Neural progenitor cell (in vitro differentiated cells): ENCODE data around the gene TMPRSS13. TPM values are rescaled to one million over a fixed set of nuclear protein-coding genes. Genes with fewer than 3 reads are reported as not detected.

ENCODE experiments used
- DNase-seq: peaks from one replicate; pipeline ENCODE4 v3.0.0-alpha.2; 2016; ENCODE audit warnings: low spot score
- H2AFZ ChIP-seq: fragments of 200-600 bp; sonication (generic); replicated peaks from 2 replicates; pipeline ENCODE4 v1.6.1; 2016; ENCODE audit warnings: antibody characterized with exemption
- H3F3A ChIP-seq: fragments of 200-600 bp; sonication (generic); 2 replicates; pipeline ENCODE4 v1.6.1; 2016; ENCODE audit warnings: antibody characterized with exemption, low read depth
- H3K27ac ChIP-seq: fragments of 200-600 bp; sonication (generic); 2 replicates; pipeline ENCODE4 v1.5.1; 2016; ENCODE audit warnings: mild to moderate bottlenecking
- H3K27me3 ChIP-seq: fragments of 200-600 bp; sonication (generic); 2 replicates; pipeline ENCODE4 v1.6.1; 2016; ENCODE audit warnings: mild to moderate bottlenecking, moderate library complexity
- H3K36me3 ChIP-seq: fragments of 200-600 bp; sonication (generic); 2 replicates; pipeline ENCODE4 v1.5.1; 2016
- H3K4me1 ChIP-seq: fragments of 200-600 bp; sonication (generic); 2 replicates; pipeline ENCODE4 v1.6.1; 2016; ENCODE audit warnings: mixed run types
- H3K4me2 ChIP-seq: fragments of 200-600 bp; sonication (generic); 2 replicates; pipeline ENCODE4 v1.6.1; 2016
- H3K4me3 ChIP-seq: fragments of 200-600 bp; sonication (generic); 2 replicates; pipeline ENCODE4 v1.5.1; 2016
- H3K79me2 ChIP-seq: fragments of 200-600 bp; sonication (generic); 2 replicates; pipeline ENCODE4 v1.6.1; 2016; ENCODE audit warnings: low read depth
- H3K9ac ChIP-seq: fragments of 200-600 bp; sonication (generic); 2 replicates; pipeline ENCODE4 v1.6.1; 2016
- H3K9me3 ChIP-seq: fragments of 200-600 bp; sonication (generic); 2 replicates; pipeline ENCODE4 v1.5.1; 2016; ENCODE audit warnings: low read depth
- H4K20me1 ChIP-seq: fragments of 200-600 bp; sonication (generic); 2 replicates; pipeline ENCODE4 v1.6.1; 2016; ENCODE audit warnings: low read depth
- H3K27ac Mint-ChIP-seq: 3 replicates; pipeline ENCODE4 v1.8.0; 2021; ENCODE audit warnings: mixed read lengths
- H3K27me3 Mint-ChIP-seq: 2 replicates; pipeline ENCODE4 v1.8.0; 2022; ENCODE audit warnings: low read depth, mild to moderate bottlenecking, inconsistent platforms, moderate library complexity, mixed read lengths; ENCODE audit not compliant: insufficient read depth
- H3K36me3 Mint-ChIP-seq: 3 replicates; pipeline ENCODE4 v1.8.0; 2021; ENCODE audit warnings: mixed read lengths
- H3K4me1 Mint-ChIP-seq: 3 replicates; pipeline ENCODE4 v1.8.0; 2021; ENCODE audit warnings: mixed read lengths
- H3K4me3 Mint-ChIP-seq: 3 replicates; pipeline ENCODE4 v1.8.0; 2021; ENCODE audit warnings: mild to moderate bottlenecking, moderate library complexity, mixed read lengths
- H3K9me3 Mint-ChIP-seq: 3 replicates; pipeline ENCODE4 v1.8.0; 2020; ENCODE audit warnings: mixed read lengths
- CTCF ChIP-seq: fragments of 200-600 bp; sonication (generic); IDR thresholded peaks from 2 replicates; pipeline ENCODE4 v1.5.1; 2017; ENCODE audit warnings: antibody characterized with exemption, mild to moderate bottlenecking
- EZH2 ChIP-seq: fragments of 200-600 bp; sonication (generic); IDR thresholded peaks from 2 replicates; pipeline ENCODE4 v1.6.1; 2017; ENCODE audit warnings: antibody characterized with exemption, mild to moderate bottlenecking, moderate library complexity
- EZH2phosphoT487 ChIP-seq: fragments of 200-600 bp; sonication (generic); IDR thresholded peaks from 2 replicates; pipeline ENCODE4 v1.6.1; 2017; ENCODE audit warnings: antibody characterized with exemption
- total RNA-seq: library from RNA; depleted of rRNA; stranded (reverse); fragments of >200 nt; gene quantifications from 2 replicates; pipeline ENCODE4 v1.2.3, GENCODE V29; 2015; ENCODE audit warnings: low replicate concordance

TMPRSS13 gene
- total RNA-seq, 1 donor from 2014 or later, result not detected

DNA sequence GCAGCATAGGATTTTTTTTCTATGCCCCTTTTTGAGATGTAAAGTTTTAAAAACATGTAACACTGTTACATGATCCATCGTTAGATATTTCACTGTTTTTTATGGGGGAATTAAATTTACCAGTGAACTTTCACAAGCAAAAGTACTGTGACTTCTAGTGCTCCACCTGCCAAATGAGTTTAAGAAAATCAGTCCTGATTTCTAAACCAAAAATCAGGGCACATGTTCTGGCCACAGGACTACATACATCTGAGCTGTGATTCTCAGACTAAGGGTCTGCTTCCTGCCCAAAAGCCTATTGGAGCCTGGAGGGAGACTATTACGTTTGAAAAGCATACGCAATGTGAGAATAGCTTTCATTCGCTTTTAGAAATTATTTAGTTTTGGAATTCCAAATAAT is 22.5 kb downstream of the TMPRSS13 start:
- no peak for DNase-seq
- H3K36me3 Mint-ChIP-seq, result no peaks in the 10 kb centered on the region
- no peak for TF ChIP-seq EZH2
- TF ChIP-seq CTCF, result no peak
- TF ChIP-seq EZH2phosphoT487, result no peak
- H3K27me3 ChIP-seq, result no peaks in the 10 kb centered on the region
- H3K4me1 Mint-ChIP-seq, result peaks cover 22% of the 10 kb centered on the region
- no peak overlapping the region for H2AFZ ChIP-seq
- H3K27ac Mint-ChIP-seq, result no peak overlapping the region
- no peaks in the 10 kb centered on the region for H3K79me2 ChIP-seq
- H3K4me3 Mint-ChIP-seq, result no peak overlapping the region
- H3K27ac ChIP-seq, result no peak overlapping the region
- H3K36me3 ChIP-seq, result no peaks in the 10 kb centered on the region
- no peak overlapping the region for H3K9ac ChIP-seq
- H3K9me3 ChIP-seq, result no peaks in the 10 kb centered on the region
- peak overlapping the region; percentile 57 for H3K4me2 ChIP-seq
- no peak overlapping the region for H3K4me3 ChIP-seq
- H3K9me3 Mint-ChIP-seq, result no peaks in the 10 kb centered on the region
- H4K20me1 ChIP-seq, result no peaks in the 10 kb centered on the region
- H3F3A ChIP-seq, result no peaks in the 10 kb centered on the region
- H3K27me3 Mint-ChIP-seq, result peaks cover 7% of the 10 kb centered on the region
- H3K4me1 ChIP-seq, result no peaks in the 10 kb centered on the region

GRCh38 chr11:117906126-117906525 is 23.1 kb downstream of the TMPRSS13 start:
- Histone ChIP-seq H3K79me2 (no peaks in the 10 kb centered on the region), H3K4me1 (no peaks in the 10 kb centered on the region), H2AFZ (no peak overlapping the region), H3K27me3 (no peaks in the 10 kb centered on the region), H3K27ac (no peak overlapping the region), H3K9me3 (no peaks in the 10 kb centered on the region), H3K36me3 (no peaks in the 10 kb centered on the region), H4K20me1 (no peaks in the 10 kb centered on the region), H3K4me2 (no peak overlapping the region), H3F3A (no peaks in the 10 kb centered on the region), H3K9ac (no peak overlapping the region), H3K4me3 (no peak overlapping the region)
- Mint-ChIP-seq H3K4me3 (no peak overlapping the region), H3K27ac (peak overlapping the region; percentile 25), H3K36me3 (no peaks in the 10 kb centered on the region), H3K27me3 (peaks cover 7% of the 10 kb centered on the region), H3K4me1 (peaks cover 22% of the 10 kb centered on the region), H3K9me3 (no peaks in the 10 kb centered on the region)
- no peak for TF ChIP-seq EZH2phosphoT487
- TF ChIP-seq EZH2, result no peak
- no peak for TF ChIP-seq CTCF
- no peak for DNase-seq

GRCh38 chr11:117905524-117905923 is 23.7 kb downstream of the TMPRSS13 start:
- Mint-ChIP-seq H3K4me1 (peaks cover 22% of the 10 kb centered on the region), H3K36me3 (no peaks in the 10 kb centered on the region), H3K9me3 (no peaks in the 10 kb centered on the region), H3K4me3 (no peak overlapping the region), H3K27ac (peak overlapping the region; percentile 18), H3K27me3 (peaks cover 3% of the 10 kb centered on the region)
- Histone ChIP-seq H3K4me2 (no peak overlapping the region), H3K4me3 (no peak overlapping the region), H3K9ac (no peak overlapping the region), H4K20me1 (no peaks in the 10 kb centered on the region), H3K27me3 (no peaks in the 10 kb centered on the region), H2AFZ (no peak overlapping the region), H3K9me3 (no peaks in the 10 kb centered on the region), H3K36me3 (no peaks in the 10 kb centered on the region), H3K27ac (no peak overlapping the region), H3F3A (no peaks in the 10 kb centered on the region), H3K79me2 (no peaks in the 10 kb centered on the region), H3K4me1 (no peaks in the 10 kb centered on the region)
- no peak for DNase-seq
- no peak for TF ChIP-seq EZH2
- no peak for TF ChIP-seq CTCF
- no peak for TF ChIP-seq EZH2phosphoT487
